HL-60 (cell line): Measurements from ENCODE around the gene ITSN1.

ENCODE experiments used
- DNase-seq, 2 experiments: peaks; one replicate each; pipeline ENCODE4 v3.0.0-alpha.2; 2010 to 2020; ENCODE audit warnings: low read depth in 1 of 2, low spot score in 1 of 2
- H3K27ac ChIP-seq: fragments of 250-450 bp; sonication (Bioruptor Pico); replicated peaks from 2 replicates; pipeline ENCODE4 v1.5.1; 2020; ENCODE audit warnings: mild to moderate bottlenecking, moderate library complexity
- H3K27me3 ChIP-seq: fragments of 250-450 bp; sonication (Bioruptor Pico); 2 replicates; pipeline ENCODE4 v1.5.1; 2021; ENCODE audit warnings: mild to moderate bottlenecking, moderate library complexity; ENCODE audit not compliant: insufficient read depth, poor library complexity, severe bottlenecking
- H3K4me3 ChIP-seq: replicated peaks from 2 replicates; pipeline ENCODE4 v1.5.1; 2011; ENCODE audit warnings: mild to moderate bottlenecking, control low read depth, low read length; ENCODE audit not compliant: insufficient read depth
- CTCF ChIP-seq: IDR thresholded peaks from one replicate; pipeline ENCODE4 v1.5.1; 2011; ENCODE audit warnings: low read length, control low read depth, inconsistent platforms; ENCODE audit not compliant: insufficient read depth
- GABPA ChIP-seq: IDR thresholded peaks from 2 replicates; pipeline ENCODE4 v1.6.1; 2012; ENCODE audit warnings: low read depth
- POLR2AphosphoS5 ChIP-seq: IDR thresholded peaks from 2 replicates; pipeline ENCODE4 v1.6.1; 2012; ENCODE audit warnings: low read depth
- REST ChIP-seq: IDR thresholded peaks from 2 replicates; pipeline ENCODE4 v1.6.1; 2012; ENCODE audit warnings: low read depth; ENCODE audit not compliant: insufficient replicate concordance
- SPI1 ChIP-seq: IDR thresholded peaks from 2 replicates; pipeline ENCODE4 v1.6.1; 2012; ENCODE audit warnings: low read depth, mild to moderate bottlenecking, borderline replicate concordance

The ITSN1 gene

GRCh38 chr21:33645730-33646129 is 3.4 kb downstream of the ITSN1 start:
- H3K4me3 ChIP-seq: no peak overlapping the region
- H3K27me3 ChIP-seq: no peaks in the 10 kb centered on the region
- no peak for DNase-seq
- no peak overlapping the region for H3K27ac ChIP-seq
- TF ChIP-seq POLR2AphosphoS5 (no peak), CTCF (no peak), SPI1 (no peak), REST (no peak), GABPA (no peak)

- H3K27ac ChIP-seq: no peak overlapping the region
- no peak for TF ChIP-seq REST
- no peak for TF ChIP-seq SPI1
- TF ChIP-seq CTCF: no peak
- no peak for TF ChIP-seq POLR2AphosphoS5
- no peak for TF ChIP-seq GABPA
- H3K27me3 ChIP-seq: no peaks in the 10 kb centered on the region
- H3K4me3 ChIP-seq: no peak overlapping the region
- DNase-seq: no peak
These were observed 5.3 kb downstream of the ITSN1 start for GRCh38 chr21:33647587-33647986.

GRCh38 chr21:33648555-33648954 is 6.3 kb downstream of the ITSN1 start:
- DNase-seq: no peak
- no peak overlapping the region for H3K4me3 ChIP-seq
- no peaks in the 10 kb centered on the region for H3K27me3 ChIP-seq
- TF ChIP-seq SPI1: no peak
- no peak for TF ChIP-seq CTCF
- TF ChIP-seq GABPA: no peak
- TF ChIP-seq REST: no peak
- TF ChIP-seq POLR2AphosphoS5: no peak
- no peak overlapping the region for H3K27ac ChIP-seq
